ENCODE results near the gene DCAF15. TPM values are rescaled to one million over a fixed set of nuclear protein-coding genes. Genes with fewer than 3 reads are reported as not detected.
"Not testable (repeated sequence)": the region's sequence is repeated elsewhere in the genome, so short reads cannot be mapped to it uniquely, and the experiment has no call there.

DCAF15 gene
- total RNA-seq (2014; rRNA removed; shearing (Covaris generic)), result 8.3 and 9.3 TPM in 2 replicates
- 13.1 and 14.2 TPM in 2 replicates for polyA plus RNA-seq (2015; cell fraction: cytosol; rRNA removed)
- polyA plus RNA-seq (2015; cell fraction: nucleus; rRNA removed), result 85.2 and 93.9 TPM in 2 replicates

GRCh38 chr19:13952154-13952930 is at the start of gene DCAF15:
TSS of gene DCAF15 (plus strand) at chr19:13952509. CDS start at chr19:13952513, 4 bp downstream.
- DNase-seq (ENCODE audit: low read depth, low spot score), result peak; percentile 98
- in situ Hi-C loops (cut with HindIII; ENCODE audit: low pct_unique_long_range_greater_than_20kb, low sequenced_read_pairs), result no loop called here

DNA sequence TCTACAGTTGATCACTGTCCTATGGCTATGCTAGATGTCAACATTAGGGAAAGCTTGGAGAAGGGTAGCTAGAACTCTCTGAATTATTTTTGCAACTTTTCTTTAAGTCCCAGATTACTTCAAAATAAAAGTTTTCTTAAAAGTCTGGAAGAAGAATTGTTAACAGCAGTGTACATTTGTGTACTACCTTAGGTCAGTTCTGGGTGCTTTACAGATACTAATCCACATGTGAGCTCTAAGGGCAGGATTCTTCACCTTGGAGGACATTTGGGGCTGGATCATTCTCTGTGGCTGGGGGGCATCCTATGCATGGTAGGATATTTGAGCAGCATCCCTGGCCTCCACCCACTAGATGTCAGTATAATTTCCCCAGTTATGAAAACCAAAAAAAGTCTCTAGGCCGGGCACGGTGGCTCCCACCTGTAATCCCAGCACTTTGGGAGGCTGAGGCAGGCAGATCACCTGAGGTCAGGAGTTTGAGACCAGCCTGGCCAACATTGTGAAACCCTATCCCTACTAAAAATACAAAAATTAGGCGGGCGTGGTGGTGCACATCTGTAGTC is 49.2 kb upstream of the DCAF15 start:
- in situ Hi-C loops (cut with HindIII; ENCODE audit: low pct_unique_long_range_greater_than_20kb, low sequenced_read_pairs), result no loop called here
- DNase-seq (ENCODE audit: low read depth, low spot score), result peak; percentile 40

DNA sequence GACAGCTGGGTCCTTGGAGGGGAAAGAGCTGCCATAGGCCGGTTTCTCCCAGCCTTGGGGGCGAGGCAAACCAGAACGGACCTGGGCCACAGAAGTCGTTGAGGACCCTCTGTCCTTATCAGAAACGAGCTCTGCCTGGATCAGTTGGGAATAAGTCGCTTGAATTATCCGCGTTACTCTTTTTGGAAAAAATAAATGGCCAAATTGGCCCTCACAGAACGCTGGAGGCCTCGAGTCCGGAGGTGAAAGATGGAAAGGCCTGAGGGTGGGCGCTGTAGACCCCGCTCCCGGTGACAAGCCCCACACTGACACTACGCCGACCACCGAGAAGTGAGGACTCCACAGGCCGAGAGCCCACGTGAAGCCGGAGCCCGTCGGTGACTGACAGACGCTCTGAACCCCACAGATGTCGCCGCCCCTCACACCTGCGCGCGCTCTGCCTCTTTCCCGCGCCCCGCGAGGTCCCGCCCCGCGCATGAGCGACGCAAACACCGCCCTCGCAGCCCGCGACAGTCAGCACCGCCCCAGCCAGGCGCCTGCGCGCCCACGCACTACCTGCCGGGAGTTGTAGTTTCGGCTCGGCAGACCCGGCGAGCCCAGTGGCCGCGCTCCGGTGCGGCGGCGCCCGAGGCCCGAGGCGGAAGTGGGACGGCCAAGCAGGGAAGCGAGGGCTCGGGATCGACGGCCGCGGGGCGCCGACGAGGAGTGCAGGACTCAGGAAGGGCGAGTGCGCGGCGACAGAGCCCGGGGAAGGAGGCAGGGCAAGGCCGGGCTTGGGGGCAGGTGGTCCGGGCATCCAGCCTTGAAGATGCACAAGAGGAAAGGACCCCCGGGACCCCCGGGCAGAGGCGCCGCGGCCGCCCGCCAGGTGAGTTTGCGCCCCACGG is 46.4 kb upstream of the DCAF15 start, which contains the start of the genes BRME1 and CC2D1A:
TSS of gene BRME1 (minus strand) at position 484 of the 887 bp plus-strand sequence. CDS start 1,225 bp downstream, outside the sequence.
TSS of gene CC2D1A (plus strand) at position 568 of the 887 bp plus-strand sequence. CDS start at position 809, 241 bp downstream.
- peak; percentile 83 for DNase-seq (ENCODE audit: low read depth, low spot score)
- in situ Hi-C loops (cut with HindIII; ENCODE audit: low pct_unique_long_range_greater_than_20kb, low sequenced_read_pairs), result no loop called here

- DNase-seq (ENCODE audit: low read depth, low spot score), result no peak
- in situ Hi-C loops (cut with HindIII; ENCODE audit: low pct_unique_long_range_greater_than_20kb, low sequenced_read_pairs), result no loop called here
Observed at GRCh38 chr19:13906521-13906904, 45.8 kb upstream of the DCAF15 start.

GRCh38 chr19:13906910-13907309 is 45.4 kb upstream of the DCAF15 start:
- no peak for DNase-seq (ENCODE audit: low read depth, low spot score)
- in situ Hi-C loops (cut with HindIII; ENCODE audit: low pct_unique_long_range_greater_than_20kb, low sequenced_read_pairs), result no loop called here

DNA sequence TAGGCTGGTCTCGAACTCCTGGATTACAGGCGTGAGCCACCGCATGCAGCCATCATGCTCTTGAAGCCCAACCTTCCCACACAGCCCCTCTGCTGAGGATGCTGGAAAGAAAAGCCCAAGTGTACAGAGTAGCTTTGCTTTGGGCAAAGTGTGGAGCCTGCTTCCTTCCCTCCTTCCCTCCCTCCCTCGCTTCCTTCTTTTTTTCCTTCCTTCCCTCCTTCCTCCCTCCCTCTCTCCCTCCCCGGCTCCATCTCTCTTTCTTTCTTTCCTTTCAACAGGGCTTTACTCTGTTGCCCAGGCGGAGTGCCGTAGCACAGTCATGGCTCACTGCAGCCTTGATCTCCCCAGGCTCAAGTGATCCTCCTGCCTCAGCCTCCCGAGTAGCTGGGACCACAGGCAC is 43.6 kb upstream of the DCAF15 start:
- in situ Hi-C loops (cut with HindIII; ENCODE audit: low pct_unique_long_range_greater_than_20kb, low sequenced_read_pairs), result no loop called here
- DNase-seq (ENCODE audit: low read depth, low spot score), result no peak

DNA sequence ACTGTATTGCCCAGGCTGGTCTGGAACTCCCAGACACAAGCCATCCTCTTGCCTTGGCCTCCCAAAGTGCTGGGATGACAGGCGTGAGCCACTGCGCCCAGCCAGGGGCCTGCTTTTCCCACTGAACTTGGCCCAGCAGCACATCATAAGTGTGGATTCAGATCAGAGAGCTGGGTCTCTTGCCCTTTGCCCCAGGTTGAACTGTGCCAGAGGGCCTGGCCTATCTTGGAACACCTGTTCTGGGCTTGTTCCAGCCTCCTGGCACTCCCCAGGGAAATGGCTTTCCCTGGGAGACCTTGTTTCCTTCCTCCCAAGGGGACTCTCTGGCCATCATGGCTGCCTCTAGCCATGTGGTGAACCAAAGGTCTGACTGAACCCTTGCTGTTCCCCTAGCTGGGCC is 42.9 kb upstream of the DCAF15 start:
- no peak for DNase-seq (ENCODE audit: low read depth, low spot score)
- in situ Hi-C loops (cut with HindIII; ENCODE audit: low pct_unique_long_range_greater_than_20kb, low sequenced_read_pairs), result no loop called here

DNA sequence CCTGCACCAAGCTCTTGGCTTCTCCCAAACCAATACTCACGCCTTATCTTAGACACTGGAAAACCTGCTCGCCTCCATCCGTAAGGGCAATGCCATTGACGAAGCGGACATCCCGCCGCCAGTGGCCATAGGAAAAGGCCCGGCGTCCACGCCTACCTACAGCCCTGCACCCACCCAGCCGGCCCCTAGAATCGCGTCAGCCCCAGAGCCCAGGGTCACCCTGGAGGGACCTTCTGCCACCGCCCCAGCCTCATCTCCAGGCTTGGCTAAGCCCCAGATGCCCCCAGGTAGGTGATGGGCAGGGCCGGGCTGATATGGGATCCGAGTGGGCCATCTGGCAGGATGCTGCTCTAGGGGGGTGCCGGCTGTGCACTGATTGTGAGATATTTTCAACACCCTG is 39.0 kb upstream of the DCAF15 start:
- in situ Hi-C loops (cut with HindIII; ENCODE audit: low pct_unique_long_range_greater_than_20kb, low sequenced_read_pairs), result no loop called here
- no peak for DNase-seq (ENCODE audit: low read depth, low spot score)

- in situ Hi-C loops (cut with HindIII; ENCODE audit: low pct_unique_long_range_greater_than_20kb, low sequenced_read_pairs), result no loop called here
- DNase-seq (ENCODE audit: low read depth, low spot score), result no peak
Observed at GRCh38 chr19:13914777-13915176, 37.5 kb upstream of the DCAF15 start.

GRCh38 chr19:13917888-13918406 is 34.4 kb upstream of the DCAF15 start:
- DNase-seq (ENCODE audit: low read depth, low spot score), result no peak
- in situ Hi-C loops (cut with HindIII; ENCODE audit: low pct_unique_long_range_greater_than_20kb, low sequenced_read_pairs), result no loop called here

DNA sequence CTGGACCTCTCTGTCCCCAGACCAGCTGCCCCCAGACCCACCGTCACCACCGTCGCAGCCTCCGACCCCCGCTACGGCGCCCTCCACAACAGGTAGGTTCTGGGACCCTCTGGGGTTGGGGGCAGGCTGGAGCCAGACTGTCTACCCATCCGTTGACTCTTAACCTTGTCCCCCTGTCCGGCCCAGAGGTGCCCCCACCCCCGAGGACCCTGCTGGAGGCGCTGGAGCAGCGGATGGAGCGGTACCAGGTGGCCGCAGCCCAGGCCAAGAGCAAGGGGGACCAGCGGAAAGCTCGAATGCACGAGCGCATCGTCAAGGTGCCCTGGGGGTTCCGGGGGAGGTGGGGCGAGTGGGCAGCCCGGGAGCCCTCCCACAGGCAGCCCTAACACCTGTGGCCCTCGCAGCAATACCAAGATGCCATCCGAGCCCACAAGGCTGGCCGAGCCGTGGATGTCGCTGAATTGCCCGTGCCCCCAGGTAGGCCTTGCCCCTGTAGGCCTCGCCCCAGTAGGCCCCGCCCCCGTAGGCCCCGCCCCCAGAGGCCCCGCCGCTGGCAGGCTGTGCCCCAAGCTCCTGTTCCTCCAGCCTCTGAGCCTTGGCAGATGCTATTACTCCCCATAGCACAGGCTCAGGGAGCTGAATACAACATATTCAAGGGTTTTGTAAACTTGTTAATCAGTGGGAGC is 33.4 kb upstream of the DCAF15 start:
- in situ Hi-C loops (cut with HindIII; ENCODE audit: low pct_unique_long_range_greater_than_20kb, low sequenced_read_pairs), result no loop called here
- no peak for DNase-seq (ENCODE audit: low read depth, low spot score)

GRCh38 chr19:13920524-13920923 is 31.8 kb upstream of the DCAF15 start:
- in situ Hi-C loops (cut with HindIII; ENCODE audit: low pct_unique_long_range_greater_than_20kb, low sequenced_read_pairs), result no loop called here
- DNase-seq (ENCODE audit: low read depth, low spot score), result no peak

- peak; percentile 84 for DNase-seq (ENCODE audit: low read depth, low spot score)
- in situ Hi-C loops (cut with HindIII; ENCODE audit: low pct_unique_long_range_greater_than_20kb, low sequenced_read_pairs), result no loop called here
Observed at GRCh38 chr19:13920940-13921747, 31.2 kb upstream of the DCAF15 start.

- DNase-seq (ENCODE audit: low read depth, low spot score); in situ Hi-C loops (cut with HindIII; ENCODE audit: low pct_unique_long_range_greater_than_20kb, low sequenced_read_pairs): not testable (repeated sequence)
Observed at GRCh38 chr19:13922118-13922517, 30.2 kb upstream of the DCAF15 start.

GRCh38 chr19:13923194-13923987 is 28.9 kb upstream of the DCAF15 start:
- no peak for DNase-seq (ENCODE audit: low read depth, low spot score)
- in situ Hi-C loops (cut with HindIII; ENCODE audit: low pct_unique_long_range_greater_than_20kb, low sequenced_read_pairs), result no loop called here

DNA sequence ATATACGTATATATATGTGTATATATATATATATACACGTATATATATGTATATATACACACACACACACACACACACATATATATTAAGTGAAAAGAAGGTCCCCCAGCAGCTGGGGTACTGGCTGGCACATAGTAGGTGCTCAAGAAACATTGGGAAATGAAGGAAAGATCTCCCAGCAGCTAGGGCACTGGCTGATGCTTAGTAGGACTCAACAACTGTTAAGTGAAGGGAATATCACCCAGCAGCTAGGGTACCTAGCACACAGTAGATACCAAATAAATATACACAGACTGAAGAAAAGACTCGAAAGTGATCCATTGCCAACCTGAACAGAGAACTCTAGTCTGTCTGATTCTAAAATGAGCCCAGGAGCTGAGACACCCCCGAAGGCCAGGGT is 26.3 kb upstream of the DCAF15 start:
- DNase-seq (ENCODE audit: low read depth, low spot score), result no peak
- in situ Hi-C loops (cut with HindIII; ENCODE audit: low pct_unique_long_range_greater_than_20kb, low sequenced_read_pairs), result no loop called here
